Thymus (tissue), 11 donors: ENCODE data around the gene RNF213. TPM values are rescaled to one million over a fixed set of nuclear protein-coding genes. Genes with fewer than 3 reads are reported as not detected.

ENCODE experiments used
- DNase-seq, 9 donors: peaks; one replicate each; pipeline ENCODE4 v3.0.0-alpha.2; 2013; ENCODE audit warnings: low spot score in 9 of 9, low read depth in 6 of 9, missing footprints in 1 of 9
- H3K27ac ChIP-seq, 2 donors: one replicate each; pipeline ENCODE4 v1.5.1; 2013; ENCODE audit warnings: control low read depth in 1 of 2, low read depth in 1 of 2, low read length in 1 of 2, mild to moderate bottlenecking in 1 of 2, moderate library complexity in 1 of 2
- H3K27me3 ChIP-seq, 2 donors: one replicate each; pipeline ENCODE4 v1.5.1; 2013; ENCODE audit warnings: low read length in 1 of 2; ENCODE audit not compliant: control insufficient read depth in 2 of 2, insufficient read depth in 1 of 2
- H3K36me3 ChIP-seq, 2 donors: one replicate each; pipeline ENCODE4 v1.5.1; 2013; ENCODE audit warnings: low read length in 1 of 2, mild to moderate bottlenecking in 1 of 2, moderate library complexity in 1 of 2; ENCODE audit not compliant: control insufficient read depth in 2 of 2, insufficient read depth in 2 of 2
- H3K4me1 ChIP-seq, 2 donors: one replicate each; pipeline ENCODE4 v1.5.1; 2013; ENCODE audit warnings: low read length in 2 of 2; ENCODE audit not compliant: control insufficient read depth in 2 of 2, insufficient read depth in 2 of 2
- H3K4me3 ChIP-seq, 2 donors: one replicate each; pipeline ENCODE4 v1.5.1; 2013; ENCODE audit warnings: low read length in 2 of 2, control low read depth in 1 of 2, mild to moderate bottlenecking in 1 of 2
- H3K9me3 ChIP-seq, 2 donors: one replicate each; pipeline ENCODE4 v1.5.1; 2013; ENCODE audit warnings: low read length in 1 of 2, mild to moderate bottlenecking in 1 of 2; ENCODE audit not compliant: control insufficient read depth in 2 of 2, insufficient read depth in 1 of 2
- WGBS: extraction: QIAGEN DNeasy Blood & Tissue Kit; methylation state at CpG from one replicate; pipeline ENCODE4 v1.1.7; 2013; 5-methylcytosine and 5-hydroxymethylcytosine counted together
- polyA plus RNA-seq: library from polyadenylated mRNA; stranded (reverse); fragments of 200-250 nt; gene quantifications from one replicate; pipeline ENCODE4 v1.2.3, GENCODE V29; 2013
- total RNA-seq: library from RNA; stranded (reverse); fragments of 120-200 nt; gene quantifications from one replicate; pipeline ENCODE4 v1.2.4, GENCODE V29; 2013
- donor health status: healthy.

The RNF213 gene
- total and polyA plus RNA-seq, 2 donors = 76.4 to 114 TPM

- Histone ChIP-seq H3K27ac (no peak overlapping the region), H3K36me3 (peaks cover 63 to 67% of the 10 kb centered on the region in 2 donors), H3K27me3 (no peaks in the 10 kb centered on the region), H3K9me3 (no peaks in the 10 kb centered on the region), H3K4me3 (no peak overlapping the region), H3K4me1 (peaks cover 11 to 39% of the 10 kb centered on the region in 2 donors)
- no peak for DNase-seq
- 94% methylated on average over 11 of the region's 11 CpGs for WGBS
Observed at GRCh38 chr17:80284631-80285030, 24.0 kb downstream of the RNF213 start.

DNA sequence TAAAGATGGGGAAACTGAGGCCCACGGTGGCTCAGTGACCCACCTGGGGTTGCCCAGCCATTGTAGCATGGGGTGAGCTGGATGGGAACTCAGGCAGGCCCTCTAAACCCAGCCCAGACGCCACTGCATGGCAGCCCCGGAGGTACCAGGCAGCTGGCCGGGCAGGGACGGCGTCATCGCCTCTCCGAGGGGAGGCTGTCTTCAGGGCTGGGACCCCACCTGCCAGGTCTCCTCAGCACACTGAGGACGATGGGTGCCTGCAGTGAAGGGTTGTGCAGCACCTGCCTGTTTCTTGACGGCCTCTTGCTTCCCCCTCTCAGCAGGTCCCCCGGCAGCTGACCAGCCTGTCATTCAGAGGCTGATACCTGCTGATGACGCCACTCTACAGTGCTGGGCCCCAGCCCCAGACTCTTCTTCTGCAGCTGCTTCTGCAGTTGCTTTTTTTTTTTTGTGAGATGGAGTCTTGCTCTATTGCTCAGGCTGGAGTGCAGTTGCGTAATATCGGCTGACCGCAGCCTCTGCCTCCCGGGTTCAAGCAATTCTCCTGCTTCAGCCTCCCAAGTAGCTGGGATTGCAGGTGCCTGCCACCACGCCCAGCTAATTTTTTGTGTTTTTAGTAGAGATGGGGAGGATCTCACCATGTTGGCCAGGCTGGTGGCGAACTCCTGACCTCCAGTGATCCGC is 24.7 kb downstream of the RNF213 start:
- no peak overlapping the region for H3K27ac ChIP-seq
- 98% methylated on average over 19 of the region's 19 CpGs for WGBS
- H3K4me1 ChIP-seq = peaks cover 11 to 45% of the 10 kb centered on the region in 2 donors
- H3K36me3 ChIP-seq = peaks cover 65 to 69% of the 10 kb centered on the region in 2 donors
- no peak overlapping the region for H3K4me3 ChIP-seq
- peaks cover 0 to 5% of the 10 kb centered on the region in 2 donors for H3K9me3 ChIP-seq
- H3K27me3 ChIP-seq = no peaks in the 10 kb centered on the region
- no peak for DNase-seq

- Histone ChIP-seq H3K27ac (no peak overlapping the region), H3K4me3 (no peak overlapping the region), H3K27me3 (no peaks in the 10 kb centered on the region), H3K4me1 (peaks cover 11 to 45% of the 10 kb centered on the region in 2 donors), H3K36me3 (peaks cover 68 to 71% of the 10 kb centered on the region in 2 donors), H3K9me3 (peaks cover 0 to 5% of the 10 kb centered on the region in 2 donors)
- no peak for DNase-seq
- WGBS = 98% methylated on average over 5 of the region's 5 CpGs
Observed at GRCh38 chr17:80286638-80286960, 25.9 kb downstream of the RNF213 start.

DNA sequence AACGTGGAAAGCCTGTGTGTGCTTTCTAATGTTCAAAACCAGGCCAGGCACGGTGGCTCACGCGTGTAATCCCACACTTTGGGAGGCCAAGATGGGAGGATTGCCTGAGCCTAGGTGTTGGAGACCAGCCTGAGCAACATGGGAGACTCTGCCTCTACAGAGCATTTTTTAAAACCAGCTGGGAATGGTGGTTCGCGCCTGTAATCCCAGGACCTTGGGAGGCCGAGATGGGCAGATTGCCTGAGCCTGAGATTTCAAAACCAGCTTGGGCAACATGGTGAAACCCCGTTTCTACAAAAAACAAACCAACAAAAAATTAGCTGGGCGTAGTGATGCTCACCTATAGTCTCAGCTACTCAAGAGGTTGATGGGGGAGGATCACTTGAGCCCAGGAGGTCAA is 26.4 kb downstream of the RNF213 start:
- H3K36me3 ChIP-seq = peaks cover 68 to 72% of the 10 kb centered on the region in 2 donors
- peaks cover 11 to 45% of the 10 kb centered on the region in 2 donors for H3K4me1 ChIP-seq
- no peak for DNase-seq
- no peaks in the 10 kb centered on the region for H3K27me3 ChIP-seq
- H3K4me3 ChIP-seq = no peak overlapping the region
- H3K27ac ChIP-seq = peak overlapping the region in 1 of 2 donors; percentile 92
- peaks cover 0 to 5% of the 10 kb centered on the region in 2 donors for H3K9me3 ChIP-seq
- 97% methylated on average over 9 of the region's 9 CpGs for WGBS

GRCh38 chr17:80287806-80288567 is 27.3 kb downstream of the RNF213 start:
- WGBS = 74% methylated on average over 22 of the region's 22 CpGs

GRCh38 chr17:80289616-80290015 is 29.0 kb downstream of the RNF213 start:
- no peak for DNase-seq
- 25% methylated on average over 6 of the region's 6 CpGs for WGBS
- H3K4me1 ChIP-seq = peaks cover 11 to 37% of the 10 kb centered on the region in 2 donors
- H3K27ac ChIP-seq = peak overlapping the region; percentile 11 to 92
- H3K36me3 ChIP-seq = peaks cover 78 to 83% of the 10 kb centered on the region in 2 donors
- no peak overlapping the region for H3K4me3 ChIP-seq
- peaks cover 0 to 5% of the 10 kb centered on the region in 2 donors for H3K9me3 ChIP-seq
- H3K27me3 ChIP-seq = no peaks in the 10 kb centered on the region

More at GRCh38 chr17:80287806-80288567, 27.3 kb downstream of the RNF213 start:
- peak overlapping the region in 1 of 2 donors; percentile 24 for H3K4me3 ChIP-seq
- peaks cover 75 to 79% of the 10 kb centered on the region in 2 donors for H3K36me3 ChIP-seq
- peak overlapping the region; percentile 61 to 92 for H3K27ac ChIP-seq
- no peak for DNase-seq
- peaks cover 11 to 44% of the 10 kb centered on the region in 2 donors for H3K4me1 ChIP-seq
- no peaks in the 10 kb centered on the region for H3K27me3 ChIP-seq
- H3K9me3 ChIP-seq = peaks cover 0 to 5% of the 10 kb centered on the region in 2 donors

- WGBS = 97% methylated on average over 25 of the region's 25 CpGs
- H3K36me3 ChIP-seq = peaks cover 78 to 83% of the 10 kb centered on the region in 2 donors
- H3K27me3 ChIP-seq = no peaks in the 10 kb centered on the region
- H3K4me3 ChIP-seq = no peak overlapping the region
- peak overlapping the region in 1 of 2 donors; percentile 92 for H3K27ac ChIP-seq
- peaks cover 0 to 5% of the 10 kb centered on the region in 2 donors for H3K9me3 ChIP-seq
- DNase-seq = no peak
- peaks cover 11 to 37% of the 10 kb centered on the region in 2 donors for H3K4me1 ChIP-seq
Observed at GRCh38 chr17:80290156-80290555, 29.5 kb downstream of the RNF213 start.

DNA sequence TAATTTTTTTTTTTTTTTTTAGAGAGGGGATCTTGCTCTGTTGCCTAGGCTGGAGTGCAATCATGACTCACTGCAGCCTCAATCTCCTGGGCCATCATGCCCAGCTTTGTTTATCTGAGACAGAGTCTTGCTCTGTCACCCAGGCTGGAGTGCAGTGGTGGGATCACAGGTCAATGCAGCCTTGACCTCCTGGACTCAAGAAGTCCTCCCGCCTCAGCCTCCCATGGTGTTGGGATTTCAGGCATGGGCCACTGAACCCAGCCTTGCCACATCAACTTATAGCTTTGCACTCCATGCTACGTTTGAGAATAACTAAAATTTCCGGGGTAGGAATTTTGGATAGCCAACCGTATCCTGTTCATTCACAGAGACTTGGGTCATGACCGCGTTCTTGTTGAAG is 30.6 kb downstream of the RNF213 start:
- Histone ChIP-seq H3K4me1 (peaks cover 11 to 37% of the 10 kb centered on the region in 2 donors), H3K27me3 (no peaks in the 10 kb centered on the region), H3K9me3 (peaks cover 0 to 5% of the 10 kb centered on the region in 2 donors), H3K27ac (no peak overlapping the region), H3K36me3 (peaks cover 85 to 89% of the 10 kb centered on the region in 2 donors), H3K4me3 (no peak overlapping the region)
- no peak for DNase-seq
- 97% methylated on average over 6 of the region's 6 CpGs for WGBS
